Thyroid gland (tissue), 4 donors: Measurements from ENCODE around the gene VPS11.

ENCODE experiments used
- POLR2A ChIP-seq, 2 donors: fragments of 450-650 bp; IDR thresholded peaks; one replicate each; pipeline ENCODE4 v1.6.1; 2017; ENCODE audit warnings: antibody characterized with exemption in 2 of 2, mild to moderate bottlenecking in 2 of 2, moderate library complexity in 1 of 2
- TF ChIP-seq, protein P1 (sequence below), 6 experiments: fragments of 200-600 bp in 3 of 6; fragments of 450-650 bp in 3 of 6; sonication (generic) in 3 of 6; IDR thresholded peaks; one replicate each; pipeline ENCODE4 v1.5.1; 2016 to 2019; ENCODE audit warnings: antibody characterized with exemption in 6 of 6, mild to moderate bottlenecking in 2 of 6, inconsistent platforms in 1 of 6, moderate library complexity in 1 of 6

DNA sequence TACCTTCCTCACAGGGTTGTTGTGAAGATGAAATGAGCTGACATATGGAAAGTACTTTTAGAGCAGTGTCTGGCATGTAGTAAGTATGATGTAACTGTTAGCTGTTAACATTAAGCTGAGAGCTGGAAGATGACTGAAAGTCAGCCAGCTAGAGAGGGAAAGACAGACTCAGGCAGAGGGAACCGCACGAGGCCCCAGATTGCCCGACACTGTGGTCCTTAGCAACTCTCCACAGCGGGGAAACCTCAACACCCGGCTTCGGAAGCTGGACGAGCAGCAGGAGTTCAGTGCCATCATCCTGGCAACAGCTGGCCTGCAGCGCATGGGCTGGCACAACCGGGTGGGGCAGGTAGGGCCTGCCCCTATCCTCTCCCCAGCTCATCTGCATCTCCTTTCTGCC, 23.6 kb downstream of the VPS11 start:
- TF ChIP-seq, protein P1, sequence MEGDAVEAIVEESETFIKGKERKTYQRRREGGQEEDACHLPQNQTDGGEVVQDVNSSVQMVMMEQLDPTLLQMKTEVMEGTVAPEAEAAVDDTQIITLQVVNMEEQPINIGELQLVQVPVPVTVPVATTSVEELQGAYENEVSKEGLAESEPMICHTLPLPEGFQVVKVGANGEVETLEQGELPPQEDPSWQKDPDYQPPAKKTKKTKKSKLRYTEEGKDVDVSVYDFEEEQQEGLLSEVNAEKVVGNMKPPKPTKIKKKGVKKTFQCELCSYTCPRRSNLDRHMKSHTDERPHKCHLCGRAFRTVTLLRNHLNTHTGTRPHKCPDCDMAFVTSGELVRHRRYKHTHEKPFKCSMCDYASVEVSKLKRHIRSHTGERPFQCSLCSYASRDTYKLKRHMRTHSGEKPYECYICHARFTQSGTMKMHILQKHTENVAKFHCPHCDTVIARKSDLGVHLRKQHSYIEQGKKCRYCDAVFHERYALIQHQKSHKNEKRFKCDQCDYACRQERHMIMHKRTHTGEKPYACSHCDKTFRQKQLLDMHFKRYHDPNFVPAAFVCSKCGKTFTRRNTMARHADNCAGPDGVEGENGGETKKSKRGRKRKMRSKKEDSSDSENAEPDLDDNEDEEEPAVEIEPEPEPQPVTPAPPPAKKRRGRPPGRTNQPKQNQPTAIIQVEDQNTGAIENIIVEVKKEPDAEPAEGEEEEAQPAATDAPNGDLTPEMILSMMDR (IDR thresholded peaks at IDR 0.05), result no peak
- TF ChIP-seq POLR2A (IDR thresholded peaks at IDR 0.05), result no peak
